ENCODE measurements around the gene DERL2. TPM values are rescaled to one million over a fixed set of nuclear protein-coding genes. Genes with fewer than 3 reads are reported as not detected.

The DERL2 gene
- total RNA-seq, 2 donors from 2014 or later, result 10.9 to 20.8 TPM

- H3K27me3 ChIP-seq, result no peaks in the 10 kb centered on the region
- H3K36me3 ChIP-seq, result peaks cover 74% of the 10 kb centered on the region
- H3K4me1 ChIP-seq, result no peaks in the 10 kb centered on the region
- H3K4me3 ChIP-seq, result no peak overlapping the region
- no peak for DNase-seq (ENCODE audit: low spot score)
- H3K27ac ChIP-seq, result no peak overlapping the region
- TF ChIP-seq, protein P1, sequence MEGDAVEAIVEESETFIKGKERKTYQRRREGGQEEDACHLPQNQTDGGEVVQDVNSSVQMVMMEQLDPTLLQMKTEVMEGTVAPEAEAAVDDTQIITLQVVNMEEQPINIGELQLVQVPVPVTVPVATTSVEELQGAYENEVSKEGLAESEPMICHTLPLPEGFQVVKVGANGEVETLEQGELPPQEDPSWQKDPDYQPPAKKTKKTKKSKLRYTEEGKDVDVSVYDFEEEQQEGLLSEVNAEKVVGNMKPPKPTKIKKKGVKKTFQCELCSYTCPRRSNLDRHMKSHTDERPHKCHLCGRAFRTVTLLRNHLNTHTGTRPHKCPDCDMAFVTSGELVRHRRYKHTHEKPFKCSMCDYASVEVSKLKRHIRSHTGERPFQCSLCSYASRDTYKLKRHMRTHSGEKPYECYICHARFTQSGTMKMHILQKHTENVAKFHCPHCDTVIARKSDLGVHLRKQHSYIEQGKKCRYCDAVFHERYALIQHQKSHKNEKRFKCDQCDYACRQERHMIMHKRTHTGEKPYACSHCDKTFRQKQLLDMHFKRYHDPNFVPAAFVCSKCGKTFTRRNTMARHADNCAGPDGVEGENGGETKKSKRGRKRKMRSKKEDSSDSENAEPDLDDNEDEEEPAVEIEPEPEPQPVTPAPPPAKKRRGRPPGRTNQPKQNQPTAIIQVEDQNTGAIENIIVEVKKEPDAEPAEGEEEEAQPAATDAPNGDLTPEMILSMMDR (IDR thresholded peaks at IDR 0.05), result no peak
- no peaks in the 10 kb centered on the region for H3K9me3 ChIP-seq
Observed at GRCh38 chr17:5429191-5429887, 56.6 kb downstream of the DERL2 start.

DNA sequence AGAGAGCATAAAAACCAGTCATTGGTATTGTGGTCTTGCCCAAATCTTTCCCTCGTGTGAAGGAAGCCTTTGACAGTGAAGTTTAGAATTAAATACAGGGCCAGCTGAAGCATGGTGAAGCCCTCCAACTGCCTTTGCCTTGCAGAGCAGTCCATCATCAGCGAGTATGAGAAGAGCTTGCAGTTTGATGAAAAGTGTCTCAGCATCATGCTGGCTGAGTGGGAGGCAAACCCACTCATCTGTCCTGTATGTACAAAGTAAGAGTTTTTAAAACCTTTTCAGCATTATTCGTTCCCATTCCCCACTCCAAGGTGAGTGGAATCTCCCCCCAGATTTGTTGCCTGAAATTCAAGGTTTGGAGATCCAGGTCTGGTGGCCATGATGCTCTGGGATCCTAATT is 60.2 kb downstream of the DERL2 start:
- peaks cover 71% of the 10 kb centered on the region for H3K36me3 ChIP-seq
- H3K27me3 ChIP-seq, result no peaks in the 10 kb centered on the region
- no peak for DNase-seq (ENCODE audit: low spot score)
- no peaks in the 10 kb centered on the region for H3K9me3 ChIP-seq
- H3K27ac ChIP-seq, result no peak overlapping the region
- H3K4me1 ChIP-seq, result peaks cover 0 to 8% of the 10 kb centered on the region in 2 donors
- TF ChIP-seq, protein P1 (IDR thresholded peaks at IDR 0.05), result no peak
- H3K4me3 ChIP-seq, result no peak overlapping the region

DNA sequence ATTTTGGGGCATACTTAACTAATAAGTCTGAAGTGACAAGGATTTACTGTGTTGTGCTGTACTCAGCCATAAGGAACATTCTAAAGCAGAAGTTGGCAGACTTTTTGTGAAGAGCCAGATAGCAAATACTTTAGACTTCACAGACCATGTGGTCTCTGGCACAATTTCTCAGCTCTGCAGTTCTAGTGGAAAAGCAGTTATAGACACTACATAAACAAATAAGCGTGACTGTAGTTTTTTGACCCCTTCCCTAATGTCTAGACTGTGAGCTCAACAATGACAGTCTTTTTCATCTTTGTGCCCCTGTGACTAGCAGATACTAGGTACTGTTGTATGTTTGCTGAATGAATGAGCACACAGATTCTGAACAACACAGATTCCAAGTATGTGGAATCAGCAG is 61.1 kb downstream of the DERL2 start:
- no peak for DNase-seq (ENCODE audit: low spot score)
- peaks cover 68% of the 10 kb centered on the region for H3K36me3 ChIP-seq
- H3K27me3 ChIP-seq, result no peaks in the 10 kb centered on the region
- TF ChIP-seq, protein P1 (IDR thresholded peaks at IDR 0.05), result no peak
- peaks cover 0 to 13% of the 10 kb centered on the region in 2 donors for H3K4me1 ChIP-seq
- no peaks in the 10 kb centered on the region for H3K9me3 ChIP-seq
- no peak overlapping the region for H3K4me3 ChIP-seq
- no peak overlapping the region for H3K27ac ChIP-seq

DNA sequence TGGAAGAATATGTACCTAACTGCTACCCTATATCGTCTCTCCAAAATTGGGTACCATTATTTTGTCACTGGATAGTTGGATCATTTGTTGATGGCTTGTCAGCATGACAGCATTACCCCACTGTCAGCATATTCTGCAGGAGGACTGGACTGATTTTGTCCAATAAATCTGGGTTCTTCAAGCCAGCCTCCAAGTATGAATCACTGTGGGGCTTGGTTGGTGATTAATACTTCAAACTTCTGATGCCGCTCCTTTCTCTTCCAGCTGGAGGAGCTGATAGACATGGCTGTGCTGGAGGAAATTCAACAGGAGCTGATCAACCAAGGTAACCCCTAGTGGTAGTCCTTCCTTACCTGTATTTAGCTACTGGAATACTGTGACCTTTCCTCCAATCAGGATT is 63.5 kb downstream of the DERL2 start:
- Histone ChIP-seq H3K27me3 (no peaks in the 10 kb centered on the region), H3K9me3 (no peaks in the 10 kb centered on the region), H3K4me1 (peaks cover 0 to 27% of the 10 kb centered on the region in 2 donors), H3K27ac (no peak overlapping the region), H3K36me3 (peaks cover 57% of the 10 kb centered on the region), H3K4me3 (no peak overlapping the region)
- TF ChIP-seq, protein P1 (IDR thresholded peaks at IDR 0.05), result no peak
- DNase-seq (ENCODE audit: low spot score), result no peak

Other genes starting within 250 kb of the DERL2 start
- 10 to 100 TPM; 29.6 to 34.1 TPM for gene RABEP1, start 203.9 kb downstream of the DERL2 start, total RNA-seq
- gene NUP88, start 66.5 kb downstream of the DERL2 start, total RNA-seq, result 10 to 100 TPM; 21.7 to 48.2 TPM
- gene RPAIN, start 66.0 kb downstream of the DERL2 start, total RNA-seq, result 10 to 100 TPM; 31.4 to 40.7 TPM
- 100 to 1,000 TPM in 1 of 2 donors, 10 to 100 TPM in 1; 82.8 to 126 TPM for gene C1QBP, start 47.0 kb downstream of the DERL2 start, total RNA-seq
- 1 to 10 TPM; 5.6 to 5.8 TPM for gene DHX33, start 17.2 kb downstream of the DERL2 start, total RNA-seq
- 10 to 100 TPM in 1 of 2 donors, 1 to 10 TPM in 1; 6.6 to 11.4 TPM for gene MIS12, start 388 bp upstream of the DERL2 start, total RNA-seq
- gene NLRP1, start 98.3 kb upstream of the DERL2 start, total RNA-seq, result 10 to 100 TPM; 11.4 to 16.5 TPM